HG03442 (cell line): Measurements from ENCODE around the gene LYRM7.
"Not testable (repeated sequence)": the region's sequence is repeated elsewhere in the genome, so short reads cannot be mapped to it uniquely, and the experiment has no call there.

ENCODE experiments used
- ATAC-seq: cut with Tn5 transposase; IDR thresholded peaks from one replicate; pipeline ENCODE4 v1.9.1; 2021; ENCODE audit warnings: mild to moderate bottlenecking, moderate library complexity; ENCODE audit not compliant: unreplicated experiment

Gene LYRM7

GRCh38 chr5:131171276-131171810 is 599 bp downstream of the LYRM7 start:
- no peak for ATAC-seq

DNA sequence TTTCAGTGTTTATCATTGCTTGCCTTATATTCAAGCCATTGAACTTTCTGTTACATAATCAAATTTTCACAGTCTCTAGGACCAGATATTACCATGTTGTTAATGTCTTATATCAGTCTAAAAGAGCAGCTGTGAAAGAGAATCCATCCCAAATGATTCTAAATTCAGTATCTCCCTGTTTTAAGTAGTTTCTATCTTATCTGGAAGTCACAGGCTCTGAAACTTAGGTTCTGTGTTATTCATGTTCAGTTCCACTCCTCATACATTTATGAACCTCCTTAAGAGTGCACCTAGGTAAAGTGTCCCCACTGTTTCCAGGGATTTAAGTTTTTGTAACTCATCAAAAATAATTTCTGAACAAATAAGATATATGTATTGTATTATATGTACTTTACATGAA is 9.7 kb downstream of the LYRM7 start:
- ATAC-seq: no peak

- no peak for ATAC-seq
Measured at GRCh38 chr5:131182839-131183238, 12.1 kb downstream of the LYRM7 start.

- no peak for ATAC-seq
Measured at GRCh38 chr5:131185523-131186104, 14.9 kb downstream of the LYRM7 start.

- ATAC-seq: no peak
Measured at GRCh38 chr5:131186561-131187256, 16.0 kb downstream of the LYRM7 start.

- ATAC-seq: no peak
Measured at GRCh38 chr5:131193106-131193505, 22.4 kb downstream of the LYRM7 start.

DNA sequence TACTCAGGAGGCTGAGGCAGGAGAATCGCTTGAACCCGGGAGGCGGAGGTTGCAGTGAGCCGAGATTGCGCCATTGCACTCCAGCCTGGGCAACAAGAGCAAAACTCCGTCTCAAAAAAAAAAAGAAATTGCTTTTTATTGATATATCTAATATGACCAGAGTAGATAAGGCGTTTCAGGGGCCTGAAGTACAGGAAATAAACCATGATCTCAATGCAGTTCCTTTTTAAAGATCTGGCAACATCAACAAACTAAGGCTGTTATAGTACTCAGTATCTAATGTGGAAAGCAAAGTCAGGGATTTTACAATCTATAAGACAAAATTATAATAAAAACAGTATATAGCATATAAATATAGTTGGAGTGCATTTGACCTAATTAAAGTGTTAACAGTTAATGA is 23.2 kb downstream of the LYRM7 start:
- ATAC-seq: not testable (repeated sequence)

- no peak for ATAC-seq
Measured at GRCh38 chr5:131194725-131195124, 24.0 kb downstream of the LYRM7 start.

GRCh38 chr5:131195696-131196095 is 25.0 kb downstream of the LYRM7 start:
- ATAC-seq: no peak

DNA sequence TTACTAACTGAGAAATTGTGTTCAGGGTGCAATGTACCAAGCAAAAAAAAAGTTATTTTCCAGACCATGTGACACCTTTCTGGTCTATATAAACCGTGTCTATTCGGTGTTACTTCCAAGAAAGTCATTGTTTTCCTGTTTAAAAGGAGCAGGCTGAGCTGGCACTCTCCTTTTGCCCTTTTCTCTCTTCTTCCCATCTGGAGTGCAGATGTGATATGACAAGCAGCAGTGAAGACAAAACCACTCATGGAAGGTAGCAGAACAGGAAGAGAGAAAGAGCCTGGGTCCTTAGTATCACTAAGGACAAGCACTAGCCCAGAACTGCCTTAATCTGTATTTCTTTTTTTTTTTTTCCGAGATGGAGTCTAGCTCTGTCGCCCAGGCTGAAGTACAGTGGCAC is 25.6 kb downstream of the LYRM7 start:
- no peak for ATAC-seq

- ATAC-seq: no peak
Measured at GRCh38 chr5:131198625-131199024, 27.9 kb downstream of the LYRM7 start.

DNA sequence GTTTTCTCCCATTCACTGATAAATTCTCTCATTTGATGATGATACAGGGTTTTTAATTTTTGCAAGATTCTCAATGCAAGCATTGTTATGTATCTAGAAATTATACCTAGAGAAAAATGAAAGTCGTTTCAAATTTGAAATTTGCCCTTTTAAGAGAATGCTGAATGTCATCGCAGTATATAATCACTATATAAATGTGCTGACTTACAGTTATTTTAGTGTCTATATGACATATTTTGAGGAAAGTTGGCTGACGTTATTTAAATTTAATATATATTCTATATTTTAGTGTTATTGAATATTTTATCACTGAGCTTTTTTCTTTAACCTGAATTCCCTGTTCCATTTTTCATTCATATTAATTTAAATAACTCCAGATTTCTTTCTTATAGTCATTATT is 29.8 kb downstream of the LYRM7 start:
- no peak for ATAC-seq

GRCh38 chr5:131204964-131205363 is 34.2 kb downstream of the LYRM7 start:
- no peak for ATAC-seq

GRCh38 chr5:131206061-131206460 is 35.3 kb downstream of the LYRM7 start:
- no peak for ATAC-seq

DNA sequence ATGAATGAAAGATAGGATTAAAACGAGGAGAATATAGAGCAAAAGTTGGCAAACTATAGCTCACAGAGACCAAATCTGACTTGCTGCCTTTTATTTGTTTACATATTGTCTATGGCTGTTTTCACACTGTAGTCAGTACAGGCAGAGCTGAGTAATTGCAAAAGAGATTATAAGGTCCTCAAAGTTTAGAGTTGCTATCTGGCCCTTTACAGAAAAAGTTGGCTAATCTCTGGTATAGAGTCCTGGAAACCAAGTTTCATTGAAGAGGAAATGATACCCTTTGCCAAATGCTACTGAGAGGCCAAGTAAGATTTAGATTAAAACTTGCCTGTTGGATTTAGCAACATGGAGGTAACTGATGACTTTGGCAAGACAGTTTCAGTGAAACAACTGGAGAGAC is 36.0 kb downstream of the LYRM7 start:
- ATAC-seq: no peak

DNA sequence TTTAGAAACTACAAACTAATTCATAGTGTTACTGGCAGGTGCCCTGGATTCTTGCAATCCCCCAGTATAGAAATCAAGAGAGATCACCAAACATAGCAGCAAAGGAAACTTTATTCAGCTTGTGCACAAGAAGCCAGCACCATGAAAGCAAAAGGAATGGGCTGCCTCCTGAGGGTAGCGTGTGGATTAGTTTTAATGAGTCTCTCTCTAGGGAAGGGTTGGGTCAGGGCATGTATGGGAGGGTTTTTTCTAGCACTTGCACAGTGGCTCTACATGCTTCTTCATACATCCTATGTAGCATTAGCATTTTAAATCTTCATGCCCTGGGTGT is 38.4 kb downstream of the LYRM7 start:
- ATAC-seq: no peak

DNA sequence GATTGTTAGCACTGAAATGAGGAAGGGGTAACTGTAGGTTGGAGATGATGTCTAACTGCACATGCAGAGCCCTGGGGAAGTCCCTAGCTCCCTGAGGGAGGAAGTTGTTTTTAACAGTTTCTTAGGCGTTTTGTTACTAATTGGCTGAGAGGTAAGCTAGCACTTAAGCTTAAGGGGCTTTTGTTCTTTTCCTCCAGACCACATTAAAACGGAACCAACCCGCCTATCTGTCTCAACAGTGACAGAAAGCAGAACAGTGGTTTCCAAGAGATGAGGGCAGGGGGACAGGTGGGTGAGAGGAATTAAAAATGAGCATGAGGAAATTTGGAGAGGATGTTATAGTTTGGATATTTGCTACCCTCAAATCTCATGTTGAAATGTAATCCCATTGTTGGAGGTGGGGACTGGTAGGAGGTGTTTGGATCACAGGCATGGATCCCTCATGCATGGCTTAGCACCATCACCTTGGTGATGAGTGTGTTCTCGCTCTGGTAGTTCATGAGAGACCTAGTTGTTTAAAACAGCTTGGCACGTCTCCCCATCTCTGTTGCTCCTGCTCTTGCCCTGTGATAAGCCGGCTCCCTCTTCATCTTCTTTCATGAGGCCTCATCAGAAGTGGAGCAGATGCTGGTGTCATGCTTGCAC is 38.9 kb downstream of the LYRM7 start:
- ATAC-seq: peak; percentile 81

DNA sequence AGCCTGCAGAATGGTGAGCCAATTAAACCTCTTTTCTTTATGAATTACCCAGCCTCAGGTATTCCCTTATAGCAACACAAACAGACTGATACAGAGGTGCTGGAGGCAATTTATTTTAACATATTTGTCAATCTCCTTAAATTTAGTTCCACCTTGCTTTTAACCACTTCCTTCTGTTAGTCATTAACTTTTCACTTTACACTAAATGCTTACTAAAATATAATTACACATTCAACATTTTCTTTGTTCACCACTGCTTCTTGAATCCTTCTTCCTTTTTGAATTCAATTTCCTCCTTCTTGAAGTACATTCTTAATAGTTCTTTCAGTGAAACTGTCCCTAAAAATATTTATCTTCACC is 39.4 kb downstream of the LYRM7 start:
- ATAC-seq: no peak

DNA sequence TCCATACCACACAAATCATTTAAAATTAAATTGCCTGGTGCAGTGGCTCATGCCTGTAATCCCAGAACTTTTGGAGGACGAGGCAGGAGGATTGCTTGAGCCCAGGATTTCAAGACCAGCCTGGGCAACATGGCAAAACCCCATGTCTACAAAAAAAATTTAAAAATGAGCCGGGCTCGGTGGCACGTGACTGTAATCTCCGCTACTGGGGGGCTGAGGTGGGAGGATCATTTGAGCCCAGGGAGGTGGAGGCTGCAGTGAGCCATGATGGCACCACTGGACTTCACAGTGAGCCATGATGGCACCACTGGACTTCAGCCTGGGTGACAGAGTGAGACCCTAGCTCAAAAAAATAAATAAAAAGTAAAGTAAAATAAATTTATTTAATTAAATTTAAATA is 40.9 kb downstream of the LYRM7 start:
- ATAC-seq: no peak

DNA sequence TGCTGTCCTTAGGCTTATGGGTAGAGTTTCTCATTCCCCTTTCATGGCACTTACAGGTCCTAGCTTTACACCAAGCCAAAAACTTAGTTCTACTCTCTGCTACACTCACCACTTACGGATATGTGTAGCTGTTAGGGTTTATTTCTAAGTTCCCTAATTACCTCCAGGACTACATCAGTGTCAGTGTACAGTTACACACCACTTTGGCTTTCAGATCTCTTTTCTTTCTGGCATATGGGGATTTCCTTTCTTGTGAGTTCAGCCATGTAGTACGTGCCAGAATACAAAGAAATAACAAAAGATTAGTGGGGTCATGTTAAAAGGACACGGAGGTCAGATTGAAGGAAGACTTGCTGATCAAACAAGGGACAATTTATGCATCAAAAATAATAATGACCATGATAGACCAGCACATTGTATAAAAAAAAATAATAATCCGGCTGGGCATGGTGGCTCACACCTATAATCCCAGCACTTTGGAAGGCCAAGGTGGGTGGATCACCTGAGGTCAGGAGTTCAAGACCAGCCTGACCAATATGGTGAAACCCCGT is 41.8 kb downstream of the LYRM7 start:
- ATAC-seq: peak; percentile 42

DNA sequence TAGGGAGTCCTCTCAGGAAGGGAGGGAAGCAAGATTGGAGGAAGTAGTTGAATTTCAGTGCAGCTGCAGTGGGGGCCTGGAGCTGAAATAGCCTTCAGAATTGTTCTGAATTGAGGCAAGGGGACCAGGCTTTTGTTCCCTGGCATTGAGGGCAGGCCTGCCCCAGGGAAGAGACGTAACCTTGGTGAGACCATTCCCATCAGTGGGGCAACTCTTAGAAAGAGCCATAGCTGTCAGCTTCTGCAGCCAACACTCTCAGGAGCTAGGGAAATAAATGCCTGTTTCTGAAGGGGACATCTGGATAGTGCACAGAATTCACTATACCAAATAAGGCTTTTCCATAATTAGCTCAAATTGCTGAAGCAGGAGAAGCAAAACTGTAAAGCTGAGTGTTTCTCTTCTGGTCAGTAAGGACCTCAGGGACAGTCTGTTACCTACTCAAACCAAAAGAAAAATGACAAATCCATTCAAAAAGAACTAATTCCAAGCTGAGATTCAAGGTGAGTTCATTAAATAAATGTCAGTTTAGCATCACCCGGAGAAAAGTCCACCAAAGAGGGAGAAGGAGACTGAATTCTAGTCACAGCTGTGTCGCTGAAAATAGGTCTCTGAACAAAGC is 44.0 kb downstream of the LYRM7 start:
- no peak for ATAC-seq

GRCh38 chr5:131217791-131218190 is 47.0 kb downstream of the LYRM7 start:
- ATAC-seq: no peak
